Adrenal gland (tissue), 5 donors: ENCODE data around the gene EIF5B.

Experiments
- CTCF ChIP-seq, 6 experiments: fragments of 450-650 bp in 4 of 6; fragments of 200-600 bp in 2 of 6; sonication (generic) in 1 of 6; IDR thresholded peaks; 1 replicate in 5 of 6; 2 replicates in 1 of 6; pipeline versions ENCODE4 v1.5.1 to v1.8.0; 2016 to 2021; ENCODE audit warnings: antibody characterized with exemption in 6 of 6, mild to moderate bottlenecking in 2 of 6, moderate library complexity in 1 of 6
- POLR2A ChIP-seq, 2 donors: fragments of 450-650 bp; IDR thresholded peaks; one replicate each; pipeline ENCODE4 v1.6.1; 2017; ENCODE audit warnings: antibody characterized with exemption in 2 of 2, mild to moderate bottlenecking in 2 of 2, moderate library complexity in 1 of 2
- donor health status: DM: no; HTN: no; CAD: no.

GRCh38 chr2:99395589-99396130 is 58.5 kb downstream of the EIF5B start:
- TF ChIP-seq POLR2A (IDR thresholded peaks at IDR 0.05) (no peak), CTCF (IDR thresholded peaks at IDR 0.05) (no peak)
